ENCODE data around the gene ZBTB16. TPM values are rescaled to one million over a fixed set of nuclear protein-coding genes. Genes with fewer than 3 reads are reported as not detected.
A peak's percentile ranks its signal among the peaks of the same experiment; 100 is the strongest.

ZBTB16 gene
- total and polyA plus RNA-seq, 2 donors (not counting 3 experiments of a cell fraction or from before 2014, with no cell fraction given) = 9.8 to 20.3 TPM

DNA sequence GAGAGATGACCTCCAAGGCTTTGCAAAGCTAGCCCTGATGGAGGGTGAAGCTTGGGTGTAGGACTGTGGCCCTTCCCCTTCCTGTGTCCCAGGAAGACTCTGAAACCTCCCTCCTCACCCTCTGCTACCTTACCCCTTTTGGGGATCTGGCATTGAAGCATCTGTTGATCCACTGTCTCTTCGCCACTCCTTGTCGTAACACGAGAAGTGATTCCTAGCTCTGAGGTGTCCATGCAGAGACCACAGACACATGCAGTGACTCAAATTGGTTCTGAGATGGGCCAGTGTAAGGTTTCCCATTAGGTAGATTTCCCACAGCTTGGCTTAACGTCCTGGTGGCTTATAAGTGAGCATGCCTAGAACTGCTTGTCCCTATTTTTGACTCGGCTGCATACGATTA lies 101.4 kb downstream of the ZBTB16 start:
- FAIRE-seq (peak; percentile 54), DNase-seq (ENCODE audit: low read depth, low spot score) (no peak)
- Histone ChIP-seq H3K27me3 (ENCODE audit: control insufficient read depth in 2 of 2, insufficient read depth in 2 of 2, low read length in 2 of 2) (no peaks in the 10 kb centered on the region), H3K9me3 (replicated peaks; ENCODE audit: control insufficient read depth, insufficient read depth, low read length) (no peaks in the 10 kb centered on the region), H3K4me1 (ENCODE audit: control insufficient read depth, extremely low read depth, insufficient read depth, low read length) (peaks cover 61% of the 10 kb centered on the region), H3K79me2 (ENCODE audit: control insufficient read depth, insufficient read depth, low read length) (peaks cover 7% of the 10 kb centered on the region), H4K20me1 (replicated peaks; ENCODE audit: control insufficient read depth, extremely low read depth, insufficient read depth, low read length) (no peaks in the 10 kb centered on the region), H2AFZ (ENCODE audit: low read depth, low read length) (no peak overlapping the region), H3K27ac (ENCODE audit: insufficient read depth, low read depth, low read length) (peak overlapping the region; percentile 91), H3K4me2 (ENCODE audit: insufficient read depth, low read length) (peak overlapping the region; percentile 79), H3K9ac (replicated peaks; ENCODE audit: extremely low read depth, insufficient read depth, low read length) (peak overlapping the region; percentile 93), H3K36me3 (ENCODE audit: control insufficient read depth in 2 of 2, extremely low read depth in 1 of 2, insufficient read depth in 2 of 2, low read length in 2 of 2) (peaks cover 0 to 2% of the 10 kb centered on the region in 2 experiments), H3K4me3 (replicated peaks in 1 of 3; ENCODE audit: insufficient read depth in 1 of 3, low read depth in 1 of 3, low read length in 3 of 3) (no peak overlapping the region), H3K9me1 (replicated peaks; ENCODE audit: control insufficient read depth, extremely low read depth, insufficient read depth, low read length) (no peaks in the 10 kb centered on the region)
- ChIA-PET CTCF (interaction anchor here (0.8 to 3.6 kb wide), 6 partner anchors 19 to 124 kb away, joined by 3 to 35 read pairs (median 7); no protein-coding TSS in a partner anchor), POLR2A (no interaction called here)
- no TSS peak for BruUV-seq (replicated peaks)
- intact Hi-C loops (cut with micrococcal nuclease) = loop anchor here (1.0 to 10.0 kb wide), 12 partner anchors 18 to 776 kb away; partner anchors contain the start of genes ANKK1 and ZBTB16
- dilution Hi-C loops (cut with MboI; ENCODE audit: extremely low pct_ligation_motif_present, low sequenced_read_pairs) = no loop called here
- TF ChIP-seq POLR2AphosphoS5 (IDR thresholded peaks at IDR 0.05; ENCODE audit: insufficient read depth, low read depth, low read length) (no peak), FOS (IDR thresholded peaks at IDR 0.05; ENCODE audit: borderline replicate concordance, insufficient read depth, low read length) (no peak), JUN (IDR thresholded peaks at IDR 0.05; ENCODE audit: borderline replicate concordance, insufficient read depth, insufficient read length, low read depth) (no peak)
- TF ChIP-seq, protein P1, sequence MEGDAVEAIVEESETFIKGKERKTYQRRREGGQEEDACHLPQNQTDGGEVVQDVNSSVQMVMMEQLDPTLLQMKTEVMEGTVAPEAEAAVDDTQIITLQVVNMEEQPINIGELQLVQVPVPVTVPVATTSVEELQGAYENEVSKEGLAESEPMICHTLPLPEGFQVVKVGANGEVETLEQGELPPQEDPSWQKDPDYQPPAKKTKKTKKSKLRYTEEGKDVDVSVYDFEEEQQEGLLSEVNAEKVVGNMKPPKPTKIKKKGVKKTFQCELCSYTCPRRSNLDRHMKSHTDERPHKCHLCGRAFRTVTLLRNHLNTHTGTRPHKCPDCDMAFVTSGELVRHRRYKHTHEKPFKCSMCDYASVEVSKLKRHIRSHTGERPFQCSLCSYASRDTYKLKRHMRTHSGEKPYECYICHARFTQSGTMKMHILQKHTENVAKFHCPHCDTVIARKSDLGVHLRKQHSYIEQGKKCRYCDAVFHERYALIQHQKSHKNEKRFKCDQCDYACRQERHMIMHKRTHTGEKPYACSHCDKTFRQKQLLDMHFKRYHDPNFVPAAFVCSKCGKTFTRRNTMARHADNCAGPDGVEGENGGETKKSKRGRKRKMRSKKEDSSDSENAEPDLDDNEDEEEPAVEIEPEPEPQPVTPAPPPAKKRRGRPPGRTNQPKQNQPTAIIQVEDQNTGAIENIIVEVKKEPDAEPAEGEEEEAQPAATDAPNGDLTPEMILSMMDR (IDR thresholded peaks at IDR 0.05; ENCODE audit: extremely low read depth in 1 of 2, insufficient read depth in 1 of 2, low read depth in 1 of 2, low read length in 2 of 2) = no peak
- TF ChIP-seq, protein P2, sequence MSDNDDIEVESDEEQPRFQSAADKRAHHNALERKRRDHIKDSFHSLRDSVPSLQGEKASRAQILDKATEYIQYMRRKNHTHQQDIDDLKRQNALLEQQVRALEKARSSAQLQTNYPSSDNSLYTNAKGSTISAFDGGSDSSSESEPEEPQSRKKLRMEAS (IDR thresholded peaks at IDR 0.05; ENCODE audit: insufficient read depth, insufficient read length) = no peak

All from endothelial cell of umbilical vein (primary cell).